BJ (cell line): ENCODE measurements around the gene KCNIP1. TPM values are rescaled to one million over a fixed set of nuclear protein-coding genes. Genes with fewer than 3 reads are reported as not detected.

Experiments used
- CTCF ChIA-PET: fragments of 350-600 bp; formaldehyde crosslinking; extraction: SDS; loops from one replicate; lab custom pipeline; 2021; ENCODE audit warnings: antibody characterized with exemption, inconsistent platforms; lab: Yijun Ruan, JAX
- POLR2A ChIA-PET: fragments of 300-600 bp; sonication (Branson Sonifier 250); formaldehyde crosslinking; extraction: SDS; loops from one replicate; lab custom pipeline; 2021; ENCODE audit warnings: antibody characterized with exemption; lab: Charles Lee
- DNase-seq: peaks from one replicate; pipeline ENCODE4 v3.0.0-alpha.2; 2011; ENCODE audit warnings: low read depth
- H3K27me3 ChIP-seq: 2 replicates; pipeline ENCODE4 v1.6.0; 2011; ENCODE audit warnings: low read length; ENCODE audit not compliant: control insufficient read depth, insufficient read depth
- H3K36me3 ChIP-seq: 2 replicates; pipeline ENCODE4 v1.5.1; 2011; ENCODE audit warnings: low read length; ENCODE audit not compliant: control insufficient read depth, insufficient read depth
- H3K4me3 ChIP-seq: 2 replicates; pipeline ENCODE4 v1.5.1; 2011; ENCODE audit warnings: low read depth, mild to moderate bottlenecking, control low read depth, low read length
- polyA plus RNA-seq: library from polyadenylated mRNA; depleted of rRNA; stranded (reverse); fragments of >200 nt; gene quantifications from 2 replicates; pipeline ENCODE4 v1.2.3, GENCODE V29; 2011
- TF ChIP-seq, protein P1 (sequence below): IDR thresholded peaks from 2 replicates; pipeline ENCODE4 v1.5.1; 2011; ENCODE audit warnings: low read depth, mild to moderate bottlenecking, control low read depth, inconsistent platforms, low read length, moderate library complexity; ENCODE audit not compliant: insufficient read depth

Gene KCNIP1
- polyA plus RNA-seq, 1 experiment: not detected

DNA sequence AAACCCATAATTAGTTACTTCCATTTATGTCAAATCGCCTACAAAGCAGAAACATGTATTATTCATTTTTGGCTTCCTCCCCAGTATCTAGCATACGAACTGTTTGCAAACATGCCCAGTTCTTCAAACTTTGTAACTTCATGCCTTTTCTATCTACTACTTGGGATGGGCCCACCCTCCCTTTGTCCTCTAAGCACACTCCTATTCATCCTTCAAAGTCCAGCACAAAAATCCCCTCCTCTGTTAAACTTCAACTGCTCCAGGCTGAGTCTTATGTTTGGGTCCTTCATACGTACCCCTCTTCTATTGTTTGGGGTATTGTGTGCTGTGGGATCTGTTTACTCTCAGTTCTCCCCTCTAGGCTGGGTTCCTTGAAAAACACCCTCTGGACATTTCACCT, 55.5 kb downstream of the KCNIP1 start:
- Histone ChIP-seq H3K36me3 (no peaks in the 10 kb centered on the region), H3K4me3 (no peak overlapping the region), H3K27me3 (0 out of 2 replicates have a peak, but pooled peaks cover 2% of the 10 kb centered on the region)
- TF ChIP-seq, protein P1, sequence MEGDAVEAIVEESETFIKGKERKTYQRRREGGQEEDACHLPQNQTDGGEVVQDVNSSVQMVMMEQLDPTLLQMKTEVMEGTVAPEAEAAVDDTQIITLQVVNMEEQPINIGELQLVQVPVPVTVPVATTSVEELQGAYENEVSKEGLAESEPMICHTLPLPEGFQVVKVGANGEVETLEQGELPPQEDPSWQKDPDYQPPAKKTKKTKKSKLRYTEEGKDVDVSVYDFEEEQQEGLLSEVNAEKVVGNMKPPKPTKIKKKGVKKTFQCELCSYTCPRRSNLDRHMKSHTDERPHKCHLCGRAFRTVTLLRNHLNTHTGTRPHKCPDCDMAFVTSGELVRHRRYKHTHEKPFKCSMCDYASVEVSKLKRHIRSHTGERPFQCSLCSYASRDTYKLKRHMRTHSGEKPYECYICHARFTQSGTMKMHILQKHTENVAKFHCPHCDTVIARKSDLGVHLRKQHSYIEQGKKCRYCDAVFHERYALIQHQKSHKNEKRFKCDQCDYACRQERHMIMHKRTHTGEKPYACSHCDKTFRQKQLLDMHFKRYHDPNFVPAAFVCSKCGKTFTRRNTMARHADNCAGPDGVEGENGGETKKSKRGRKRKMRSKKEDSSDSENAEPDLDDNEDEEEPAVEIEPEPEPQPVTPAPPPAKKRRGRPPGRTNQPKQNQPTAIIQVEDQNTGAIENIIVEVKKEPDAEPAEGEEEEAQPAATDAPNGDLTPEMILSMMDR: no peak
- ChIA-PET CTCF (no interaction called here), POLR2A (no interaction called here)
- DNase-seq: no peak

DNA sequence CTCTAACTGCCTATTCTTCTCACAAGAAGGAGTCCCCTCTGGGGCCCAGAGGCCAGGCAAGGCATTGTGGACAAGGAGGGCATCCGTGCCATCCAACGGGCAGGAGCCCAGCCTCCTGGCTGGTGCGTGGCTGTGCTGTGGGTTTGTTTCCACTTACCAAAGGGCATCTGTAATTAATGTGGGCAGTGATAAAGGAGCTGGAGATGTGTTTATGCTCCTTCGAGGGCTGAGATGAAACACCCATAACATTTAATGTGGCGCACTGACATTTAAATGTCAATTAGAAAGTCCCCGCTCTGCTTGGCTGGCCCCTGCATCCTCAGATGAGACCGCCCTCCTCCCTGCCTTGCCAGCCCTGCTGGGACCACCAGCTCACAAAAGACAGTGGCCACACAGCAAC, 57.1 kb downstream of the KCNIP1 start:
- Histone ChIP-seq H3K27me3 (0 out of 2 replicates have a peak, but pooled peaks cover 2% of the 10 kb centered on the region), H3K4me3 (no peak overlapping the region), H3K36me3 (no peaks in the 10 kb centered on the region)
- ChIA-PET CTCF (no interaction called here), POLR2A (no interaction called here)
- no peak for DNase-seq
- TF ChIP-seq, protein P1: no peak

GRCh38 chr5:170562166-170562874, 58.5 kb downstream of the KCNIP1 start:
- H3K4me3 ChIP-seq: no peak overlapping the region
- ChIA-PET CTCF (no interaction called here), POLR2A (no interaction called here)
- no peak for DNase-seq
- H3K36me3 ChIP-seq: no peaks in the 10 kb centered on the region
- TF ChIP-seq, protein P1: no peak
- 0 out of 2 replicates have a peak, but pooled peaks cover 2% of the 10 kb centered on the region for H3K27me3 ChIP-seq

DNA sequence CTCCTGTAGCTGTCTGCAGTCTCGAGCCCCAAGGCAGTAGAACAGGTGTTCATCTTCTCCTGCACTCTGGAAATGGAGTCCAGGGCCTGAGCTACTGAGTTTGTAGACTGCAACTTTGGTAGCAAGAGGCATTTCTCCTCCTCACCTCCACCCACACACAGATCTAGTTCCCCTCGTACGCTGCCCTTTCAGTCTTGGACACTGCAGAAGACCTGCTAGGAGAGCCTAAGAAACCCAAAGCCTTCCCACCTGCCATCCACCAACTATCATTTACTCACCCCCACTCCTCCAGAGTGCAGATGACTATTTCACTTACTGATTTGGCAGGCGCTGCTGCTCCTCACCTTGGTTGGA, 59.0 kb downstream of the KCNIP1 start:
- TF ChIP-seq, protein P1: no peak
- DNase-seq: no peak
- POLR2A ChIA-PET: no interaction called here
- Histone ChIP-seq H3K4me3 (no peak overlapping the region), H3K36me3 (no peaks in the 10 kb centered on the region), H3K27me3 (0 out of 2 replicates have a peak, but pooled peaks cover 2% of the 10 kb centered on the region)
- CTCF ChIA-PET: no interaction called here

DNA sequence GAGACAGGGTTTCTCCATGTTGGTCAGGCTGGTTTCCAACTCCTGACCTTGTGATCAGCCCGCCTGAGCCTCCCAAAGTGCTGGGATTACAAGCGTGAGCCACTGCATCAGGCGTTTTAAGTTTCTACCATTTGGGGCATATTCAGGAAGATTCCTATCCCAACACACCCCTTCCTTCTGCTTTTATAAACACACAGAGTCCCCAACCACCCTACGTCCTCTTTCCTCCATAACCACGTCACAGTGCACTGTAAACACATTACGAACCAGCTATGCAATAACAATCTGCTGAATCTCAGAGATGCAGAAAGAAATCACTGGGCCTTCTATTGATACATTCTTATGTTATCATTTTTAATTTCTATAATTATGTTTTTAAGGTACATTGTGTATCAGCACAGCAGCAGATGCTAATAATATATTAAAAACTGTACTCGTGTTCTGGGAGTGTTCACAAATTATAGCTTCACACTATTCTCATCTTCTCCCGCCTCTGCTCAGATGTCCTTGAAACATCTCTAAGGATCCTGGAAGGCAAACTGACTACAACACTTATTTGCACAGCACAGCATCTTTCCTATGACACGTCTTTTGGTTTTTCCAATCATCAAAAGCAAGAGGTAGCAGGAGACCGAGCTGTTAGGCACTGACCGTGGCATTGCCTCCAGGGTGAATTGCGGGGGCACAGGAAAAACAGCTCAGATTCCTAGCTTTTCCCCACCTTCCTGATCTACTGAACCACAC, 60.2 kb downstream of the KCNIP1 start:
- TF ChIP-seq, protein P1: no peak
- ChIA-PET CTCF (interaction anchor here (0.6 to 1.1 kb wide), 2 partner anchors 61 to 70 kb away, joined by 3 read pairs; no protein-coding TSS in a partner anchor), POLR2A (no interaction called here)

More for the DNA sequence above, 60.2 kb downstream of the KCNIP1 start:
- Histone ChIP-seq H3K36me3 (no peaks in the 10 kb centered on the region), H3K4me3 (no peak overlapping the region), H3K27me3 (0 out of 2 replicates have a peak, but pooled peaks cover 2% of the 10 kb centered on the region)
- no peak for DNase-seq
